C4-2B (cell line): Measurements from ENCODE around the gene ITGA11.

Experiments
- CTCF ChIP-seq: fragments of 450-650 bp; conservative IDR thresholded peaks from 2 replicates; pipeline ENCODE4 v1.5.1; 2017; ENCODE audit warnings: mild to moderate bottlenecking
- ZFX ChIP-seq: fragments of 450-650 bp; IDR thresholded peaks from 2 replicates; pipeline ENCODE4 v1.6.1; 2017

- peak; percentile 45 for TF ChIP-seq CTCF
- TF ChIP-seq ZFX = peak; percentile 99
These were observed 154.2 kb downstream of the ITGA11 start, which contains the start of gene FEM1B for GRCh38 chr15:68277603-68278344.
